Natural killer cell (primary cell): ENCODE measurements around the gene AGR2. TPM values are rescaled to one million over a fixed set of nuclear protein-coding genes. Genes with fewer than 3 reads are reported as not detected.

ENCODE experiments used
- ATAC-seq, 3 donors: fragments of 150-1000 bp in 2 of 3; fragments of 200-7000 bp in 1 of 3; cut with Tn5 transposase; 1 replicate in 1 of 3; 2 replicates in 2 of 3; pipeline ENCODE4 v1.10.0; 2021; ENCODE audit warnings: mild to moderate bottlenecking in 2 of 3, moderate library complexity in 2 of 3
- DNase-seq, 2 donors: peaks; one replicate each; pipeline versions ENCODE4 v3.0.0 to v3.0.0-alpha.2; 2013 to 2021; ENCODE audit warnings: mixed read lengths in 1 of 2
- H3K27ac ChIP-seq: one replicate; pipeline ENCODE4 v1.5.1; 2013; ENCODE audit warnings: mild to moderate bottlenecking, low read length
- H3K27me3 ChIP-seq: one replicate; pipeline ENCODE4 v1.6.1; 2013; ENCODE audit warnings: low read length; ENCODE audit not compliant: control insufficient read depth, insufficient read depth
- H3K36me3 ChIP-seq: one replicate; pipeline ENCODE4 v1.6.1; 2013; ENCODE audit warnings: low read length; ENCODE audit not compliant: control insufficient read depth, insufficient read depth
- H3K4me1 ChIP-seq: one replicate; pipeline ENCODE4 v1.6.1; 2013; ENCODE audit warnings: low read length; ENCODE audit not compliant: control insufficient read depth, insufficient read depth
- H3K4me3 ChIP-seq: one replicate; pipeline ENCODE4 v1.5.1; 2013; ENCODE audit warnings: low read length
- H3K9me3 ChIP-seq: one replicate; pipeline ENCODE4 v1.6.1; 2013; ENCODE audit warnings: low read length; ENCODE audit not compliant: control insufficient read depth, insufficient read depth
- H3K27ac Mint-ChIP-seq, 2 donors: one replicate each; pipeline ENCODE4 v1.8.0; 2022; ENCODE audit warnings: mild to moderate bottlenecking in 2 of 2, mixed read lengths in 2 of 2, moderate library complexity in 1 of 2
- H3K27me3 Mint-ChIP-seq, 2 donors: one replicate each; pipeline ENCODE4 v1.8.0; 2022; ENCODE audit warnings: low read depth in 2 of 2, mixed read lengths in 2 of 2
- H3K36me3 Mint-ChIP-seq: one replicate; pipeline ENCODE4 v1.8.0; 2022; ENCODE audit warnings: mixed read lengths
- H3K4me1 Mint-ChIP-seq, 2 donors: one replicate each; pipeline ENCODE4 v1.8.0; 2022; ENCODE audit warnings: mixed read lengths in 2 of 2
- H3K4me3 Mint-ChIP-seq: one replicate; pipeline ENCODE4 v1.8.0; 2022; ENCODE audit warnings: mild to moderate bottlenecking, moderate library complexity, mixed read lengths
- H3K9me3 Mint-ChIP-seq, 2 donors: one replicate each; pipeline ENCODE4 v1.8.0; 2022; ENCODE audit warnings: mixed read lengths in 2 of 2
- CTCF ChIP-seq: fragments of 200-600 bp; IDR thresholded peaks from one replicate; pipeline ENCODE4 v1.8.0; 2022; ENCODE audit warnings: antibody characterized with exemption
- WGBS: methylation state at CpG from one replicate; pipeline ENCODE4 v1.1.7; 2013; ENCODE audit warnings: missing lambda C conversion rate; ENCODE audit not compliant: insufficient coverage; 5-methylcytosine and 5-hydroxymethylcytosine counted together
- intact Hi-C: fragments of 100-400 bp; cut with micrococcal nuclease; formaldehyde crosslinking; loops from one replicate; pipeline ENCODE4 v1.14.2; 2022
- total RNA-seq, 4 donors: library from RNA; stranded (reverse); fragments of 120-200 nt in 1 of 4; gene quantifications; one replicate each; pipeline versions ENCODE4 v1.2.3 to v1.2.4, GENCODE V29; 2013 to 2022

AGR2 gene
- total RNA-seq, 3 donors from 2014 or later (not counting 1 experiment from before 2014, with no cell fraction given) = not detected

- H3K27ac Mint-ChIP-seq = no peak overlapping the region
- DNase-seq = no peak
- ATAC-seq = no peak
- no peaks in the 10 kb centered on the region for H3K36me3 Mint-ChIP-seq
- H3K27me3 Mint-ChIP-seq = peaks cover 0 to 11% of the 10 kb centered on the region in 2 donors
- no peak overlapping the region for H3K27ac ChIP-seq
- intact Hi-C loops = no loop called here
- no peaks in the 10 kb centered on the region for H3K4me1 ChIP-seq
- no peak for TF ChIP-seq CTCF
- H3K9me3 Mint-ChIP-seq = no peaks in the 10 kb centered on the region
- no peak overlapping the region for H3K4me3 ChIP-seq
- no peaks in the 10 kb centered on the region for H3K9me3 ChIP-seq
- no peaks in the 10 kb centered on the region for H3K27me3 ChIP-seq
- H3K4me3 Mint-ChIP-seq = no peak overlapping the region
- no peaks in the 10 kb centered on the region for H3K4me1 Mint-ChIP-seq
- H3K36me3 ChIP-seq = no peaks in the 10 kb centered on the region
Measured at GRCh38 chr7:16774986-16775385, 29.8 kb downstream of the AGR2 start.

- DNase-seq (no peak), ATAC-seq (no peak)
- Mint-ChIP-seq H3K9me3 (no peaks in the 10 kb centered on the region), H3K36me3 (no peaks in the 10 kb centered on the region), H3K27me3 (peaks cover 0 to 11% of the 10 kb centered on the region in 2 donors), H3K27ac (no peak overlapping the region), H3K4me3 (no peak overlapping the region), H3K4me1 (no peaks in the 10 kb centered on the region)
- Histone ChIP-seq H3K4me1 (no peaks in the 10 kb centered on the region), H3K4me3 (no peak overlapping the region), H3K9me3 (no peaks in the 10 kb centered on the region), H3K27me3 (no peaks in the 10 kb centered on the region), H3K36me3 (no peaks in the 10 kb centered on the region), H3K27ac (no peak overlapping the region)
- TF ChIP-seq CTCF = no peak
- WGBS = 88% methylated on average over 4 of the region's 4 CpGs
- intact Hi-C loops = no loop called here
Measured at GRCh38 chr7:16774294-16774693, 30.5 kb downstream of the AGR2 start.

GRCh38 chr7:16773884-16774283, 30.9 kb downstream of the AGR2 start:
- no peak for TF ChIP-seq CTCF
- WGBS = 83% methylated on average over 1 of the region's 2 CpGs
- no peaks in the 10 kb centered on the region for H3K36me3 ChIP-seq
- no peaks in the 10 kb centered on the region for H3K4me1 ChIP-seq
- Mint-ChIP-seq H3K4me1 (no peaks in the 10 kb centered on the region), H3K27me3 (peaks cover 0 to 11% of the 10 kb centered on the region in 2 donors), H3K4me3 (no peak overlapping the region), H3K27ac (no peak overlapping the region), H3K36me3 (no peaks in the 10 kb centered on the region), H3K9me3 (no peaks in the 10 kb centered on the region)
- no peak for ATAC-seq
- no peaks in the 10 kb centered on the region for H3K27me3 ChIP-seq
- DNase-seq = no peak
- intact Hi-C loops = no loop called here
- H3K9me3 ChIP-seq = no peaks in the 10 kb centered on the region
- H3K4me3 ChIP-seq = no peak overlapping the region
- no peak overlapping the region for H3K27ac ChIP-seq

GRCh38 chr7:16773326-16773725, 31.5 kb downstream of the AGR2 start:
- Histone ChIP-seq H3K9me3 (no peaks in the 10 kb centered on the region), H3K27me3 (no peaks in the 10 kb centered on the region), H3K27ac (no peak overlapping the region), H3K4me1 (no peaks in the 10 kb centered on the region), H3K36me3 (no peaks in the 10 kb centered on the region), H3K4me3 (no peak overlapping the region)
- intact Hi-C loops = no loop called here
- no peak overlapping the region for H3K27ac Mint-ChIP-seq
- ATAC-seq (no peak), DNase-seq (no peak)
- TF ChIP-seq CTCF = no peak
- 38% methylated on average over 1 of the region's 2 CpGs for WGBS
- H3K27me3 Mint-ChIP-seq = peaks cover 0 to 11% of the 10 kb centered on the region in 2 donors
- H3K36me3 Mint-ChIP-seq = no peaks in the 10 kb centered on the region
- H3K9me3 Mint-ChIP-seq = no peaks in the 10 kb centered on the region
- no peaks in the 10 kb centered on the region for H3K4me1 Mint-ChIP-seq
- H3K4me3 Mint-ChIP-seq = no peak overlapping the region
